Large intestine (tissue), 12 donors: ENCODE results near the gene OR2S2. TPM values are rescaled to one million over a fixed set of nuclear protein-coding genes. Genes with fewer than 3 reads are reported as not detected.
"Not testable (repeated sequence)": the region's sequence is repeated elsewhere in the genome, so short reads cannot be mapped to it uniquely, and the experiment has no call there.

Experiments
- DNase-seq, 2 donors: peaks; one replicate each; pipeline versions ENCODE4 v3.0.0 to v3.0.0-alpha.2; 2013
- H3K27ac ChIP-seq: one replicate; pipeline ENCODE4 v1.5.1; 2013; ENCODE audit warnings: low read length
- H3K27me3 ChIP-seq: 2 replicates; pipeline ENCODE4 v1.6.1; 2013; ENCODE audit warnings: low read length; ENCODE audit not compliant: control insufficient read depth, insufficient read depth
- H3K36me3 ChIP-seq: 2 replicates; pipeline ENCODE4 v1.6.1; 2013; ENCODE audit warnings: low read length; ENCODE audit not compliant: control insufficient read depth, insufficient read depth
- H3K4me1 ChIP-seq: one replicate; pipeline ENCODE4 v1.6.1; 2013; ENCODE audit warnings: low read length; ENCODE audit not compliant: control insufficient read depth, insufficient read depth
- H3K4me3 ChIP-seq: one replicate; pipeline ENCODE4 v1.5.1; 2013; ENCODE audit warnings: low read length
- H3K9me3 ChIP-seq: one replicate; pipeline ENCODE4 v1.6.1; 2013; ENCODE audit warnings: mild to moderate bottlenecking, low read depth, low read length, moderate library complexity; ENCODE audit not compliant: control insufficient read depth
- WGBS: methylation state at CpG from one replicate; pipeline ENCODE4 v1.1.5; 2013; ENCODE audit warnings: low lambda C conversion rate; ENCODE audit not compliant: insufficient coverage; 5-methylcytosine and 5-hydroxymethylcytosine counted together
- long read RNA-seq, 11 donors: transcript quantifications; one replicate each; lab custom pipeline, GENCODE V29; 2026
- polyA plus RNA-seq: library from polyadenylated mRNA; unstranded; fragments of 120-200 nt; gene quantifications from one replicate; pipeline ENCODE4 v1.2.1, GENCODE V29; 2013

The OR2S2 gene
- not detected for polyA plus RNA-seq
- long read RNA-seq, donor 1 = 0 reads
- long read RNA-seq, donor 2, partial matches to known transcripts = 0 of 1 reads
- long read RNA-seq, donor 2, other reads (novel, unspliced or antisense) = 0 of 1 reads
- long read RNA-seq, donor 3 = 0 reads
- long read RNA-seq, donor 4 = 0 reads
- long read RNA-seq, donor 5 = 0 reads
- long read RNA-seq, donor 6 = 0 reads
- long read RNA-seq, donor 7 = 0 reads
- long read RNA-seq, donor 8 = 0 reads
- long read RNA-seq, donor 9 = 0 reads
- long read RNA-seq, donor 10 = 0 reads
- long read RNA-seq, donor 11 = 0 reads

- Histone ChIP-seq H3K36me3 (no peaks in the 10 kb centered on the region), H3K27ac (no peak within 1 kb of the TSS), H3K4me3 (no peak within 1 kb of the TSS), H3K4me1 (peaks cover 24% of the 10 kb centered on the region), H3K27me3 (no peaks in the 10 kb centered on the region), H3K9me3 (no peaks in the 10 kb centered on the region)
- DNase-seq = peak in 1 of 2 donors; percentile 61
- WGBS = no CpG with 5 or more reads among the region's 5 CpGs
These were observed at the start of gene OR2S2 for GRCh38 chr9:35958104-35958837. TSS of gene OR2S2 (minus strand) at chr9:35958154. CDS start at chr9:35958098, 56 bp downstream.

- WGBS = no CpG with 5 or more reads among the region's 1 CpG
- Histone ChIP-seq H3K27me3 (no peaks in the 10 kb centered on the region), H3K9me3 (peaks cover 7% of the 10 kb centered on the region), H3K4me3 (no peak overlapping the region), H3K36me3 (no peaks in the 10 kb centered on the region), H3K4me1 (peaks cover 13% of the 10 kb centered on the region), H3K27ac (no peak overlapping the region)
- no peak for DNase-seq
These were observed 49.4 kb upstream of the OR2S2 start for GRCh38 chr9:36007316-36007708.

- 0% methylated on average over 1 of the region's 3 CpGs for WGBS
- Histone ChIP-seq H3K36me3 (no peaks in the 10 kb centered on the region), H3K4me3 (no peak overlapping the region), H3K27ac (peak overlapping the region; percentile 63), H3K27me3 (no peaks in the 10 kb centered on the region), H3K4me1 (peaks cover 13% of the 10 kb centered on the region), H3K9me3 (peaks cover 7% of the 10 kb centered on the region)
- DNase-seq = peak; percentile 86 to 94
These were observed 48.8 kb upstream of the OR2S2 start for GRCh38 chr9:36006549-36007315.

- whole genome bisulfite sequencing = 100% methylated on average over 1 of the region's 1 CpG
- H3K27me3 ChIP-seq = no peaks in the 10 kb centered on the region
- peaks cover 13% of the 10 kb centered on the region for H3K4me1 ChIP-seq
These were observed 47.9 kb upstream of the OR2S2 start for GRCh38 chr9:36005891-36006290.

GRCh38 chr9:35998333-35998732 lies 40.4 kb upstream of the OR2S2 start:
- H3K4me3 ChIP-seq = no peak overlapping the region
- no peaks in the 10 kb centered on the region for H3K4me1 ChIP-seq
- H3K9me3 ChIP-seq = peaks cover 6% of the 10 kb centered on the region
- no peaks in the 10 kb centered on the region for H3K36me3 ChIP-seq
- 100% methylated on average over 1 of the region's 1 CpG for WGBS
- DNase-seq = no peak
- H3K27me3 ChIP-seq = no peaks in the 10 kb centered on the region
- no peak overlapping the region for H3K27ac ChIP-seq

More at GRCh38 chr9:36005891-36006290, 47.9 kb upstream of the OR2S2 start:
- peak overlapping the region; percentile 63 for H3K27ac ChIP-seq
- H3K4me3 ChIP-seq = no peak overlapping the region
- peak in 1 of 2 donors; percentile 4 for DNase-seq
- H3K36me3 ChIP-seq = no peaks in the 10 kb centered on the region
- H3K9me3 ChIP-seq = peaks cover 7% of the 10 kb centered on the region

GRCh38 chr9:35997016-35997415 lies 39.1 kb upstream of the OR2S2 start:
- H3K27ac ChIP-seq = not testable (repeated sequence)

DNA sequence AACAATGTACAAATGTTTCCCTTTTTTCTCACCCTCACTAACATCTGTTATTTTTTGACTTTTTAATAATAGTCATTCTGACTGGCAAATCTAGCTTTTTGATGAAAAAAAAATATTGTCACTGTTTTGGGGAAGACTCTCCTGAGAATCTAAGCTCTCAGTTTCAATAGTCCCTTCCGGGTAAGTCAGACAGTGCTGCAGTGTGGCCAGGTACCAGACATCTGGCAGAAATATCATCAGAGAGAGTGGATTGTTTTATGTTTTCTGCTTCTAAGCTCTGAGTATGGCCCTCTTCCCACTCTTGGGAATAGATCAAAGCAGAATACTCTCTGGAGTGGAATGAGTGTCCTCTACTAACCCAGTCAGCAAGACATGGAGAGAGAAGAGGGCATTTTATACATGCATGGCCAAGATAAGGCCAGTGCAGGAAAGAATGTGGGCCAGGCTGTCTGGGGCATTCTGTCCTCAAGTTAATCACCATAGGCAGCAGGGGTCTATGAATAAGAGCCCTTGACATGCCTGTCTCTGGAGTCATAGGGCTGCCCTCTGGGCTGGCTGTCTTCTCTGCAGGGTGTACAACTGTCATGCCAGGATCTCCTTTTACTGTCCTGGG lies 38.5 kb upstream of the OR2S2 start:
- no peak for DNase-seq
- Histone ChIP-seq H3K36me3 (no peaks in the 10 kb centered on the region), H3K4me3 (no peak overlapping the region), H3K4me1 (no peaks in the 10 kb centered on the region), H3K27me3 (no peaks in the 10 kb centered on the region), H3K27ac (no peak overlapping the region), H3K9me3 (peaks cover 6% of the 10 kb centered on the region)
- no CpG with 5 or more reads among the region's 1 CpG for WGBS

More at GRCh38 chr9:35997016-35997415, 39.1 kb upstream of the OR2S2 start:
- H3K9me3 ChIP-seq, H3K4me1 ChIP-seq, H3K27me3 ChIP-seq, DNase-seq, H3K4me3 ChIP-seq, H3K36me3 ChIP-seq: not testable (repeated sequence)
- WGBS = no CpG with 5 or more reads among the region's 4 CpGs

DNA sequence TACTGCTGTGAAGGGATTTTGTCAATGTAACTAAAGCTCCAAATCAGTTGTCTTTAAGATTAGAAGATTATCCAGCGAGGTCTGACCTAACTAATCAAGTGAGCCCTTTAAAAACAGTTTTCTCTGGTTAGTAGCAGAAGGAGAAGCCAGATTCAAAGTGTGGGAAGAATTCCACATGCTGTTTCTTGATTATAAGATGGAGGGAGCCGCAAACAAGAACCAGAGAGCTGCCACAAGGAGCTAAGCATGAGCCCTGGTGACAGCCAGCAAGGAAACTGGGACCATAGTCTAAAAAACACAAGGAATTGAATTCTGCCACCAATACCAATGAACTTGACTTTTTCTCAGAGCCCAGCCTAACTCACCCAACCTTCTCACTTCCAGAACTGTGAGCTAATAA lies 37.0 kb upstream of the OR2S2 start:
- no CpG with 5 or more reads among the region's 2 CpGs for WGBS
- Histone ChIP-seq H3K9me3 (peaks cover 6% of the 10 kb centered on the region), H3K4me1 (no peaks in the 10 kb centered on the region), H3K27ac (no peak overlapping the region), H3K36me3 (no peaks in the 10 kb centered on the region), H3K4me3 (no peak overlapping the region), H3K27me3 (no peaks in the 10 kb centered on the region)
- DNase-seq = no peak

DNA sequence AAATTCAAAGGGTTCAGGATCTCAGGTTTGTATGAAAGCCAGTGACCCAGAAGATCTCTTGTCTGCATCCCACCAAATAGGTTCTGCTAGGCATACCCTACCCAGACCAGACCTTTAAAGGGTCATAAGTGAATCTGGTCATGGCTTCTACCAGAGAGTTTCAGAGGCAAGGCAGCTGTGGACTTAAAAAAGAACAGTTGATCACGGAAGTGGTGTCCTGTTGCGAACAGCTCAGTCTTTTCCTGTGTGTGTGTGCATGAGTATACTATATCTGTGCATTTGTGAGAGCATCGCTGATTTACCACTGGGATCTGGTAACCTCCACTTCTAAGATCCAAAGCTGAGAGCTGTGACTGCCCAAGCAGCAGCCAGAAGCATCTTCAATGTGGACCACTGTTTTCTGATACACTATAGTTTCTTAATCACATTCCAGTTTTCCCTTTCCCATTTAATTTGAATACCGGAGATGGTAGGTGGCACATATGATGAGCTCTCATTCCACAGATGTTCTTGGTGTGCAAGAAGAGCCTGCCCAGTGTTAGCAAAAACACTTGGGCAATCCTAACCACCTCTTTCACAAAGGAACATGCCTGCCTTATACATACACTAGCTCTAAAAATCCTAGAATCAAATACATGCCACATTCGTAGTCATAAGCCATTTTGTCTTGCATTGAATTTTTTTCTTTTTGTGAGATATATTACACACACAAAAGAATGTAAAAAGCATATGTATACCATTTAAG lies 36.2 kb upstream of the OR2S2 start:
- DNase-seq = no peak
- Histone ChIP-seq H3K9me3 (peaks cover 6% of the 10 kb centered on the region), H3K4me1 (no peaks in the 10 kb centered on the region), H3K4me3 (no peak overlapping the region), H3K36me3 (no peaks in the 10 kb centered on the region), H3K27ac (no peak overlapping the region), H3K27me3 (no peaks in the 10 kb centered on the region)
- 100% methylated on average over 2 of the region's 5 CpGs for WGBS
